Heart left ventricle (tissue), 16 donors: ENCODE measurements around the gene NREP. TPM values are rescaled to one million over a fixed set of nuclear protein-coding genes. Genes with fewer than 3 reads are reported as not detected.

Source experiments
- ATAC-seq, 4 donors: fragments of 200-7000 bp; cut with Tn5 transposase; one replicate each; pipeline ENCODE4 v1.9.1; 2020 to 2022; ENCODE audit warnings: moderate library complexity in 4 of 4, mild to moderate bottlenecking in 3 of 4, moderate number of reproducible peaks in 1 of 4
- DNase-seq, 5 donors: peaks; one replicate each; pipeline ENCODE4 v3.0.0-alpha.2; 2020
- H3K27ac ChIP-seq, 12 donors: fragments of 200-600 bp; sonication (generic) in 4 of 12; one replicate each; pipeline versions ENCODE4 v1.5.0 to v1.8.0; 2016 to 2022; ENCODE audit warnings: mild to moderate bottlenecking in 2 of 12
- H3K27me3 ChIP-seq, 9 donors: fragments of 200-600 bp; sonication (generic) in 2 of 9; one replicate each; pipeline versions ENCODE4 v1.5.1 to v1.8.0; 2016 to 2022; ENCODE audit warnings: mild to moderate bottlenecking in 3 of 9
- H3K36me3 ChIP-seq, 9 donors: fragments of 200-600 bp; sonication (generic) in 2 of 9; one replicate each; pipeline versions ENCODE4 v1.5.0 to v1.8.0; 2018 to 2022; ENCODE audit warnings: mild to moderate bottlenecking in 2 of 9
- H3K4me1 ChIP-seq, 12 donors: fragments of 200-600 bp; sonication (generic) in 4 of 12; one replicate each; pipeline versions ENCODE4 v1.5.0 to v1.8.0; 2016 to 2022; ENCODE audit warnings: mild to moderate bottlenecking in 3 of 12
- H3K4me3 ChIP-seq, 12 donors: fragments of 200-600 bp; sonication (generic) in 4 of 12; one replicate each; pipeline versions ENCODE4 v1.5.0 to v1.8.0; 2017 to 2022; ENCODE audit warnings: mild to moderate bottlenecking in 9 of 12, moderate library complexity in 4 of 12
- H3K9me3 ChIP-seq, 12 donors: fragments of 200-600 bp; sonication (generic) in 4 of 12; one replicate each; pipeline versions ENCODE4 v1.5.0 to v1.8.0; 2016 to 2022; ENCODE audit warnings: mild to moderate bottlenecking in 1 of 12
- POLR2A ChIP-seq, 2 donors: fragments of 450-650 bp; IDR thresholded peaks; one replicate each; pipeline ENCODE4 v1.6.1; 2017; ENCODE audit warnings: antibody characterized with exemption in 2 of 2, mild to moderate bottlenecking in 2 of 2, moderate library complexity in 2 of 2
- WGBS, 4 donors: extraction: QIAGEN DNeasy Blood & Tissue Kit in 2 of 4; methylation state at CpG; one replicate each; pipeline versions ENCODE4 v1.1.5 to v1.1.7; 2013 to 2018; 5-methylcytosine and 5-hydroxymethylcytosine counted together
- intact Hi-C, 10 donors: fragments of 100-400 bp; cut with DNase I; formaldehyde crosslinking; loops; one replicate each; pipeline versions ENCODE4 v1.11.1 to v1.14.2; 2022
- polyA plus RNA-seq, 2 donors: library from polyadenylated mRNA; stranded (reverse); fragments of 200-250 nt; gene quantifications; one replicate each; pipeline ENCODE4 v1.2.3, GENCODE V29; 2013
- total RNA-seq, 9 donors: library from RNA; depleted of rRNA in 2 of 9; stranded (reverse); fragments of >200 nt in 2 of 9; fragmentation: NEBNext Ultra II Directional in 3 of 9; extraction: Animal tissue kit (Norgen Biotek cat#: 25700) in 3 of 9; gene quantifications; one replicate each; pipeline versions ENCODE4 v1.1.0 to v1.2.4, GENCODE V29; 2016 to 2023
- TF ChIP-seq, protein P1 (sequence below), 12 donors: fragments of 200-600 bp; sonication (generic) in 4 of 12; IDR thresholded peaks; one replicate each; pipeline versions ENCODE4 v1.5.0 to v1.8.0; 2018 to 2022; ENCODE audit warnings: antibody characterized with exemption in 12 of 12, mild to moderate bottlenecking in 5 of 12
- donor health status: ischemic (EF 13 %, LVEDD 7.1; RV severe dilation, severe dysfunction).
- donor health status: healthy with polysubstance abuse.
- donor health status: DM: no; HTN: yes; CAD: no.
- donor health status: DM: no; HTN: no; CAD: no.
- donor health status: ischemic (EF 25% LVEDD 6.9; RV normal size, moderate dysfunction).
- donor health status: ischemic (EF 25% LVEDD 5.7; RV mildly dilated, moderate dysfunction).
- donor health status: healthy.
- donor health status: DM: yes; HTN: yes; CAD: no.
- donor health status: ischemic (EF 35%, LVEDD 5.7; RV mildly dilated, moderate dysfunction).
- donor health status: nonischemic (EF 11% LVEDD 7.7; RV severe dilation, severe dysfunction).
- donor health status: DM: yes; HTN: yes; CAD: no.
- donor health status: PGD.
- donor health status: ischemic (EF 29% LVEDD 5.4; RV normal size, mild dysfunction).
- donor health status: nonischemic (EF 23%, LVEDD 6.1; RV moderate dilation, normal function).

NREP gene
- total and polyA plus RNA-seq, 11 donors: 8.1 to 71.8 (median 34.5) TPM

DNA sequence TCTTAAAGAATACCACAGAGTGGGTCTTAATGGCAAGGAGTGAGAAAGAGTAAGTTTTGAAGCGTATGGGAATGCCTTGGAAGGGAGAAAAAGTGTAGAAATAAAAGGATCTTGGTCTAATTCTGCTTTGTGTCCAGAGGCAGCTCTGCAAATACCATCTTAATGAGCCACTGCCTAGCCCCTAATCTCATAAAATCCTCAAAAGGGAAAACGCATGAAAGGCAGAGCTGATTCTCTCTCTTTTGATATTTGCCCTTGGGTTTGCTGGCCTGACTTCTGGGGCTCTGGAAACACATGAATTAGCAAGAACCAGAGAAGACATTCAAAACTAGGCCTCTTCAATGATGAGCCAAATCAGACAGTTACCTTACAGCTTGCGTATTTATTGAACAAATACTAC lies 28.1 kb downstream of the NREP start:
- H3K9me3 ChIP-seq: no peaks in the 10 kb centered on the region
- TF ChIP-seq POLR2A (IDR thresholded peaks at IDR 0.05): no peak
- TF ChIP-seq, protein P1, sequence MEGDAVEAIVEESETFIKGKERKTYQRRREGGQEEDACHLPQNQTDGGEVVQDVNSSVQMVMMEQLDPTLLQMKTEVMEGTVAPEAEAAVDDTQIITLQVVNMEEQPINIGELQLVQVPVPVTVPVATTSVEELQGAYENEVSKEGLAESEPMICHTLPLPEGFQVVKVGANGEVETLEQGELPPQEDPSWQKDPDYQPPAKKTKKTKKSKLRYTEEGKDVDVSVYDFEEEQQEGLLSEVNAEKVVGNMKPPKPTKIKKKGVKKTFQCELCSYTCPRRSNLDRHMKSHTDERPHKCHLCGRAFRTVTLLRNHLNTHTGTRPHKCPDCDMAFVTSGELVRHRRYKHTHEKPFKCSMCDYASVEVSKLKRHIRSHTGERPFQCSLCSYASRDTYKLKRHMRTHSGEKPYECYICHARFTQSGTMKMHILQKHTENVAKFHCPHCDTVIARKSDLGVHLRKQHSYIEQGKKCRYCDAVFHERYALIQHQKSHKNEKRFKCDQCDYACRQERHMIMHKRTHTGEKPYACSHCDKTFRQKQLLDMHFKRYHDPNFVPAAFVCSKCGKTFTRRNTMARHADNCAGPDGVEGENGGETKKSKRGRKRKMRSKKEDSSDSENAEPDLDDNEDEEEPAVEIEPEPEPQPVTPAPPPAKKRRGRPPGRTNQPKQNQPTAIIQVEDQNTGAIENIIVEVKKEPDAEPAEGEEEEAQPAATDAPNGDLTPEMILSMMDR (IDR thresholded peaks at IDR 0.05): no peak
- WGBS, 4 donors: 93 to 97% (median 95%) methylated on average over 3 of the region's 3 CpGs
- H3K27me3 ChIP-seq: no peaks in the 10 kb centered on the region
- no peak for ATAC-seq
- H3K4me1 ChIP-seq: peaks cover 0 to 10% (median 3%) of the 10 kb centered on the region in 12 donors
- peaks cover 0 to 70% (median 8%) of the 10 kb centered on the region in 9 donors for H3K36me3 ChIP-seq
- intact Hi-C loops: no loop called here
- DNase-seq: no peak
- no peak overlapping the region for H3K4me3 ChIP-seq
- no peak overlapping the region for H3K27ac ChIP-seq

DNA sequence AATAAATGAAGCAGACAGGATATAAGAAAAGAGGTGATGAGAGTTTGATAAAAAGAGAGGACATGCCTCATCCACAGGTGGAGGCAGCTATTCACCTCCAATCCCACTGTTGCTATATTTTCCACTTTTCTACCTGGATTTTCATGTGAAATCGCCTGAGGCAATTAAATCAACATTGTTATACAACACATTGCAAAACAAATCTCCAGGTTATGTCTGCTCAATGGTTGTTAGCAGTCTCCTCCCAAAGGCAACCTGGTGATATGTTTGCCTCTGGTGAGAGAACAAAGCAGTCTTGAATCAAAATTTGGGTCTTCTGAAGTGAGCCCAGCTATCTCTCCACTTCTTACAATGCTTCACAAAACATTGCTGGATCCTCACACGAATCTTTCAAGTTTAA lies 30.0 kb downstream of the NREP start:
- DNase-seq (no peak), ATAC-seq (no peak)
- Histone ChIP-seq H3K4me1 (no peaks in the 10 kb centered on the region), H3K36me3 (peaks cover 0 to 56% (median 8%) of the 10 kb centered on the region in 9 donors), H3K27ac (no peak overlapping the region), H3K9me3 (no peaks in the 10 kb centered on the region), H3K27me3 (no peaks in the 10 kb centered on the region), H3K4me3 (no peak overlapping the region)
- TF ChIP-seq, protein P1 (IDR thresholded peaks at IDR 0.05): no peak
- no peak for TF ChIP-seq POLR2A (IDR thresholded peaks at IDR 0.05)
- 92 to 98% (median 93%) methylated on average over 2 of the region's 2 CpGs for WGBS, 4 donors
- intact Hi-C loops: no loop called here

DNA sequence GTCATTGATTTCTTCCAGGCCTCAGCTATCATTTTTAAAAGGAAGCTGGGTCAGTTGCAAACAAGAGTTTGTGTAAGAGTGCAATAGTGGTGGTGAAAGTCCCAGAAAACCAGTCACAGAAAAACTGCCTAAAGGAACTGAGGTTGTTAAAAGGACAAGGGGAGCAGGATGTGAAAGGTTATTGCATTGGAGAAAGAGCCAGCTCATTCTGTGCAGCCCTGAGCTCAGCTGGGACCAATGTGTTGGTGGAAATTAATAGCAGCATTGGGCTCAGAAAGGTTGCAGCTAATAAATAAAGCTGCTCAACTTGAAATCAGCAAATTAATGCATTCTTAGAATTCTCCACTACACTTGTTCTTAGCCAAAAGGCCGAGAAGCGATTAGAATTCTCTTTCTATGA lies 34.9 kb downstream of the NREP start:
- H3K4me1 ChIP-seq: no peaks in the 10 kb centered on the region
- no peak for DNase-seq
- TF ChIP-seq POLR2A (IDR thresholded peaks at IDR 0.05): no peak
- TF ChIP-seq, protein P1 (IDR thresholded peaks at IDR 0.05): no peak
- WGBS, 4 donors: 65 to 93% (median 87%) methylated on average over 2 of the region's 2 CpGs
- H3K27ac ChIP-seq: no peak overlapping the region
- intact Hi-C loops: no loop called here
- H3K4me3 ChIP-seq: no peak overlapping the region
- no peak for ATAC-seq
- H3K9me3 ChIP-seq: no peaks in the 10 kb centered on the region
- H3K27me3 ChIP-seq: no peaks in the 10 kb centered on the region
- peaks cover 0 to 10% (median 0%) of the 10 kb centered on the region in 9 donors for H3K36me3 ChIP-seq

DNA sequence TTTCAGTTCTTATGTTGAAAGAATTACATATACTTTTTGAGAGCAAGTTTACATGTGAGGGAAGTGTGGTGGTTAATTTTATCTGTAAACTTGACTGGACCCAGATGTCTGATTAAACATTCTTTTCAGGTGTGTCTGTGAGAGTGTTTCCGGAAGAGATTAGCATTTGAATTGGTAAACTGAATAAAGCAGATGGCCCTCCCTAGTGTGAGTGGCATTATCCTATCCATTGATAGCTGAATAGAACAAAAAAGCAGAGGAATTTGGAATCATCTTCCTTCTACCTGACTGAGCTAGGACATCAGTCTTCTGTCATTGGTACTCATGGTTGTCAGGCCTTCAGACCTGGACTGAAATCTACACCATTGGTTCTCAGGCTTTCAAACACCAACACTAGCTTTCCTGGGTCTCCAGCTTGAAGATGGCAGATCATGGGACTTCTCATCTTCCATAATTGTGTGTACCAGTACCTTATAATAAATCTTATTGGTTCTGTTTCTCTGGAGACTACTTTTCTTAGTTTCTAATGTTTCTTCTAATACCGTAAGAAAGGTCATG lies 36.6 kb downstream of the NREP start:
- Histone ChIP-seq H3K9me3 (no peaks in the 10 kb centered on the region), H3K4me1 (no peaks in the 10 kb centered on the region), H3K27ac (no peak overlapping the region), H3K27me3 (no peaks in the 10 kb centered on the region), H3K4me3 (no peak overlapping the region), H3K36me3 (no peaks in the 10 kb centered on the region)
- TF ChIP-seq, protein P1 (IDR thresholded peaks at IDR 0.05): no peak
- no peak for TF ChIP-seq POLR2A (IDR thresholded peaks at IDR 0.05)
- DNase-seq: no peak
- 93 to 96% (median 94%) methylated on average over 2 of the region's 2 CpGs for WGBS, 4 donors
- intact Hi-C loops: no loop called here
- no peak for ATAC-seq
